T follicular helper cell (primary cell): Measurements from ENCODE around the gene SDK2.
"Not testable (repeated sequence)": the region's sequence is repeated elsewhere in the genome, so short reads cannot be mapped to it uniquely, and the experiment has no call there.

ENCODE experiments used
- DNase-seq: peaks from one replicate; pipeline ENCODE4 v3.0.0-alpha.2; 2020; ENCODE audit warnings: low read depth

Gene SDK2

DNA sequence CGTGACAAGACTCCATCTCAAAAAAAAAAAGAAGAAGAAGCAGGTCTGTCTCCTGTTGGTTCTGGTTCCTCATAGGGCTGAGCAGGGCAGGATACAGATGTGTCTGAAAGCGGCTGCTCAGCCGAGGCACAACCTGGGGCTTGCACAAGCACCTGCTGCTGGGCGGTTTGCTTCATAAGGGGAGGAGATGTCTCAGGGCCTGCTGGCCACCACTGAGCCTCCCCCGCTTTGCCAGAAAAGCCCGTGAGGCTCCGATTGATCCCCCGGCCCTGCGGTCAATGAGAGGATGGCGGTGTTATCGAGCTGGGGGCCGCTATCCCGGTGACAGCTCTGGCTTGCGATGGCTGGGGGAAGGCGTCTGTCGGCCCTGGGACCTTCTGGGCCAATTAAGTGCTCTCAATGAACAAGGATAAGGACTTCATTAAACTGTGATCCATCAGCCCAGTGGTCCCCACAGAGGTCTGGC lies 162.0 kb downstream of the SDK2 start:
- no peak for DNase-seq

DNA sequence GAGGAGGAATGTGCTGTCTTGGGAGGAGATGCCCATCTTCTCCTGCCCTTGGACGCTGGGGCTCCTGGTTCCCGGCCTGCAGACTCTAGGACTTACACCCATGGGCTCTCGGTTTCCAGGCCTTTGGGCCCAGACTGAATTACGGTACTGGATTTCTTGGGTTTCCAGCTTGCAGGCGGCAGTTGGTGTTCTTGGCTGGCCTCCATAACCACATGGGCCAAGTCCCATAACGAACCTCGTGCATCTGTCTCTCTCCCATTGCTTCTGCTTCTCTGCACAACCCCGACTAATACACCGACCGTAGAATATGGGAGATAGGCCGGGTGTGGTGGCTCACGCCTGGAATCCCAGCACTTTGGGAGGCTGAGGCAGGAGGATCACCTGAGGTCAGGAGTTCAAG lies 162.6 kb downstream of the SDK2 start:
- DNase-seq = no peak

DNA sequence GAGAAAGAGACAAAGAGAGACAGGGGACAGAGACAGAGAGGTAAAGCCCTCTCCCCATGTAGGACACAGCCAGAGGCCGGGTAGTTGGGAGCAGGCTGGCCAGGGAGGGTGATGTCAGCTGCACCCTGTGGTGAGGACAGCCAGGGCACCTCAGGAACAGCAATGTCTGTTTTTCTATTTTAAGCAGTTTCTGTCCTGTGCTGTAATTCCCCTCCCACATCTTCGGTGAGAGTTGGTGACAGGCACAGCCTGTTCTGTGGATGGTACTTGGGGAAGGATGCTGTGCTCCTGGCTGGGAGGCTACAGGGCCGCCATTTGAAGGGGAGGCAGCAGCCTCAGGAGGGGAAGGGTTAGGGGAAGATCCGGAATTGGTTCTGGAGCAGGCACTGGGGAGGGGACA lies 163.5 kb downstream of the SDK2 start:
- no peak for DNase-seq

DNA sequence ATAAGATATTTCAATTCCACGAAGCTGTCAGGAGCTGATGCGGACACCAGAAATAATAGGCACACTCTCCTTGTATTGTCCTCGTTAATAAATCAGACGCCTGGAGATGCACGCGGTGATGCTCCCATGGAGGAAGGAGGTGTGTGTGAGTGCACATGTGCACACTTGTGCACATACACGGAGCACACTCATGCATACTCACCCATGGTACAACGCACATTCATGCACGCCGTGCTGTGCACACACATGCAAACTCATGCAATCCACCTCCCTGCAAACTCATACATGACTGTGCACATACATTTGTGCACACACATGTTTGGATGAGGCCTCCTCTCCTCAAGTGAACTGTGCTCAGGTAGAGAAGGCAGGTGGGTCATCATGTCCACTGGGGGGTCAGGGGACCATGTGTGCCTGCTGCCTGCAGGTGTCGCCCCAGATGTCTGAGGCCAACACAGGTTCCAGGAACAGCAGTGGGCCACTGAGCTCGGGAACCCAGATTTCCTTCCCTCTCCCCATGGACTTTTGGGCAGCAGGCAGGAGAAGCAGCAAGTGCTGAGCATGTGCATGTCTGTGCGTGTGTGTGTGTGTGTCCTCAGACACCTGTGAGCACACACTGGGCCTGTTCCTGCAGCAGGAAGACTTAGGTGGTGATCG lies 165.3 kb downstream of the SDK2 start:
- no peak for DNase-seq

DNA sequence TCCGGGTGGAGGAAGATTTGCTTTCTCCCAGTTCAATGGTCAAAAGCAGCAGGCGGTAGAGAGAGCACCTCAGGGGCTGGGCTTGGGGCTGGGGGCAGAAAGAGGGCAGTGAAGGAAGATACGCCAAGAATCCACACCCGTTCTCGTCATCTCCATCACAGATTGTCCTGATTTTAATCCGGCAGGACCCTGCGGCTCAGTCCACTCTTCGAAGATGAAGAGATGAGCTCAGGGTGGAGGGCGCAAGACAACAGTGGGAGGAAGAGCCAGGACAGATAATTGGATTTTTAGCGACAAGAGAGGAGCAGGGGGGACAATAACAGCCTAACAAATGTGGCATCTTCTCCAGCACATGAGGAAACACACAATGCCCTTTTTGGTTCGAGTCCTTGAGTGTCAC lies 165.9 kb downstream of the SDK2 start:
- no peak for DNase-seq

DNA sequence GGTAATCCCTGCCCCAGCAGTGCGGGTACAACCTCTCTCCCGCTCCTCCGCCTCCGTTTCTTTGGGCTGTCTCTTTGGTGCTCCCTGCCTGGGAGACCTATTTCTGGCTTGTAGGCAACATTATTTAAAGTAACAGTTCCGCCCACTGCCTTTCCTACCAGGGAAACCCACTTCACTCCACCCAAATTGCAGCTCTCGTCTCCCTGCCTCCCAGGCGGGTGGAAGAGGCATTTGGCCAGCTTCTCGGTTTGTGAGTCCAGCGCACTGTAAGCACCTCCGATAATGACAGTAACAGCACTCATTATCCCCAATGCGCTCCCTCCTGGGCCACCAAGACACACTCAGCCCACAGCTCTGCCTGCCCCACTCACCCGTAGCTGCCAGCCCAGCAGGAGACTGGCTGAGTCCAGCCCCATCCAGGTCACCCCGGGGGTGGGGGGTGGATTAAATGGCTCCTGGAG lies 167.3 kb downstream of the SDK2 start:
- no peak for DNase-seq

DNA sequence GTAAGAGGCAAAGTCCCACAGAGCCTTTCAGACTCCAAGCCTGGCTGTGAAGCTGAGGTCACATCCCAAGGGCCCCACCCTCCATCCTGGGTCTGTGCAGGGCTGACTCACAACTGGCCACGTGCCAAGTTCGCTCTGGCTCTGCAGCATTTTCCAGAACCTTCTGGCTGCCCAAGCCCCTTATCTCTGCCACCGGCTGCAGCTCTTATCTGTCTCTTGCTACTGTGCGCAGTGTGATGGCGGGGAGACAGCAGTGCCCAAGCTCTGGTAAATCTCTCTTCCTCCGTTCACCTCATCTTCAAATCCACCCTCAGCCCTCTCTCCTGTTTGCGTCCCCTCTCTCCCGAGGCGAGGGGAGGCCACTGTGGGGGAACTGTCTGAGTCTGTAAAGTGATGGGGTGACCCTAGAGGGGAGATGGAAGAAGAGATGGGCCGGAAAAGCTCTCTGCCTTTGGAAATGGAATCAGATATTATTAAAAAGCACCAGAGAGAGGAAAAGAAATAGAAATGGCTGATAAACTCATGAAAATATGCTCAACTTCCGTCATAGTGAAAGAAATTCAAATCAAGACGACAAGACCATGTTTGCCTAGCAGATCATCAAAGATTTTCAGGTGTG lies 169.8 kb downstream of the SDK2 start:
- DNase-seq = no peak

DNA sequence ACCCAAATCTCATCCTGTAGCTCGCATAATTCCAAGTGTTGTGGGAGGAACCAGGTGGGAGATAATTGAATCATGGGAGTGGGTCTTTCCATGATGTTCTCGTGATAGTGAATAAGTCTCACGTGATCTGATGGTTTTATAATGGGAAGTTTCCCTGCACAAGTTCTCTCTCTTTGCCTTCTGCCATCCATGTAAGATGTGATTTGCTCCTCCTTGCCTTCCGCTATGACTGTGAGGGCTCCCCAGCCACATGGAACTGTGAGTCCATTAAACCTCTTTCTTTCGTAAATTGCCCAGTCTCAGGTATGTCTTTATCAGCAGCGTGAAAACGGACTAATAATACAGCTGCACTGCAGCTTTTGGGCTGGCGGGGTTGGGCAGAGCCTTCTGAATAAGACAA lies 171.5 kb downstream of the SDK2 start:
- DNase-seq = not testable (repeated sequence)

DNA sequence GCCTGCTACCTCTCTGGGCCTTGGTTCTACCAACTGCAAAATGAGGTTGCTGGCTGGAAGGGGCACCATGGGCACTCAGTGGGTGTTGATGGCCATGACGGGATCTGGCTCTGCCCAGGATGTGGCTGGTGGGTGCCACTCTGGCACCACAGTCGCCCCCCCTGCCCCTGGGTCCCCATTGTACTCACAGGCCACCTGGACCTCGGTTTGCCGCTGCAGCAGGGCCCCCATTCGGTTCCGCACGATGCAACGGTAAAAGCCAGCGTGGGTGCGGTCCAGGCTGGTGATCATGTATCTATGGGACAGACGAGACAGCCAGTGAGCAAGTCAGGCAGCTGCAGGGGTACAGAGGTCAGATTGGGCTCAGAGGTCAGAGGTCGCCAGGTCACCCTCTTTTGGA lies 172.3 kb downstream of the SDK2 start:
- DNase-seq = no peak

DNA sequence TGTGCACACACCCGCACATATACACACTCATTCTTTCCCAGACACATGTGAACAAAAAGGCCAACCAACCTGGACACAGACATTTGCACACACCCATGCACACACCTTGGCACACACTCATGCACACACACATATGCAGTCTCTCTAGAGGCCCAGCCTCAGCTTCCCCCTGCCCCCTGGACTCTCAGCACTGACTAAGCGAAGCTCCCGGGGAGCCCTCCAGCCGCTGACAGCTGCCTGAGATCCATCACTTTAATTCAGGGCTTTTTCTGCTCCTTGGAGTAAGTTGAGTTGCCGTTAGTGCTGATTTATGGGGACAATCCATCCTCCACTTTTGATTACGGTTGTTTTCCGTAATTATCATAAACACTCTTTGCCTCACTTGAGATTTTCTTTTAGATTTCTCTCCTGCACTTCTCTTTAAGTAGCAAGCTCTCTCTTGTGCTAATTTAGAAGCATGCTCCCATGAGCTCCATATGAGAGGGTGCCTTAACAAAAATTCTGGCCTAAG lies 173.9 kb downstream of the SDK2 start:
- no peak for DNase-seq

DNA sequence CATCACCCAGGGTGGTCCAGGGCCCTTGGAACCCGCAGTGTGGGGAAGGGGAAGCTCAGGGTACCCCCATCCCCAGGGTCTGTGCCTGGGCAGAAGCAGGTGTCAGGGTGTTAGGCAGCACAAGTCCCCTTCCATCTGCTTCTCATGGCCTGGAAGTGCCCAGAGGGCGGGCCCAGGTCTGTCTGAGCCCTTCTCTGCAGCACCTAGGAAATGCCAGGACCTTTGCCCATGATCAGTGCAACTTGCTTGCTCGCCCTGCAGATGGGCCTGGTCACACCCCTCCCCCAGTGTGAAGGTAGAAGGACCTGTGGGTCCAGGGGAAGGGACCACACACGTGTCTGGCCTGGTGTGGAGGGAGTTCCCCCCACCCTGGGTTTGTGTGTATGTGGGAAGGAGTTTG lies 174.9 kb downstream of the SDK2 start:
- DNase-seq = no peak

DNA sequence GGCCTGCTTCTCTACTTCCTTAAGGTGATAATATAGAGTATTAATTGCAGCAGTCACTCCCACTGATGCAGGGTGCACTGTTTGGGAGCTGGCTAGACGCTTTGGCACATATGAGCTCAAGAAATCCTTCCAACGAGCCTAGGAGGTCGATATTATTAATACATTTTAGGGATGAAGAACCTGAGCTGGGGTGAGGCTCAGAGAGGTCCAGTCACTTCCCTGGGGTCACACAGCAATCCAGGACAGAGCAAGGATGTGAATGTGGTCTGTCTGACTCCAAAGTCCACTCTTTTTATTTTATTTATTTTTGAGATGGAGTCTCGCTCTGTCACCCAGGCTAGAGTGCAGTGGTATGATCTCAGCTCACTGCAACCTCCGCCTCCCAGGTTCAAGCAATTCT lies 176.0 kb downstream of the SDK2 start:
- no peak for DNase-seq

DNA sequence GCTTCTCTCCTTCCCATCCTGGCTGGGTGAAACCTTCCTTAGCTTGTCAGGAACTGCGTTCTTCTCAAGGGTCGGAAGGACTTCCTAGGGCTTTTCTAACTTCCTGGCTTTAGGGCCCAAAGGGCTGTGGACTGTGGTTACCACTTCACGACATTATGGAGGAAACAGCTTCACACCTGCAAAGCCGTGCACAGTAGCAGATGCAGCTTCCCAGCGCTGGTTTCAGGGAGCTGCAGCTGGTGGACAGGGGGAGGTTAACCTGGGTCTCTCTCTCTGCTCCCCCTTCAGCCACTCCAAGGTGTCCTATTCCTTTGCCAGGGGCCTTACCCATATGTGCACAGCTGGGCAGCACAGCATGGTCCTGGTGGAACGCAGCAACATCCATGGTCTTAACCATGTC lies 176.6 kb downstream of the SDK2 start:
- no peak for DNase-seq

DNA sequence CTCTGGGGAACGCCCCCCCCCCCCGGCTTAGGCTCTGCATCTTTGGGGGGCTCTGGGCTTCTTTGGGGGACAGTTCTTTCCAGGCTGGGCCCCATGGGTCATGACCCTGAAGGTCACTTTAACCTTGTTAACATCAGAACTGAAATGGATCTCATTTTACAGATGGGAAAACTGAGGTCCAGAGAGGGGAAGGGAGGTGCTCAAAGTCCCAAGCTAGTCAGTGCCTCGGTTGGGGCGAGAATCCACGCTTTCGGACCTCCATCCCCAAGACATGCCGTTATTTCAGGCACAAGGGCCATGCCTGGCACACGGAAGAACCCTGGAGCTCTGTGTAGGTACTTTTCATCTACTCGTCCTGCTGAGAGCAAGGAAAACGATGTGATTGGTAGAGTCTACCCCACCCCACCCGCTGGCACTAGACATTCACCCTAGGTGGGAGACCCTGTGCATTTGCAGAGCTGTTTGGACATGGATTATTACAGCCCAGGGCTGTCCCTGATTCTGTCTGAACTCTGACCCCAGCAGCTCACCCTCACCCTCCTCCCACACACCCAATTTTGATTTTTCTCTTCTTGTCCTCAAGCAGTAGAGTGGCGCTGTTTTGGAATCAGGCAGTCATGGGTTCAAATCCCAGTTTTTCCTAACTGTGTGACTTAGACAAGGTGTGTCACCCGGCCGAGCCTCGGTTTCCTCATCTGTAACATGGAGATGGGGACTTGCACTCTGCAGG lies 177.4 kb downstream of the SDK2 start:
- no peak for DNase-seq

DNA sequence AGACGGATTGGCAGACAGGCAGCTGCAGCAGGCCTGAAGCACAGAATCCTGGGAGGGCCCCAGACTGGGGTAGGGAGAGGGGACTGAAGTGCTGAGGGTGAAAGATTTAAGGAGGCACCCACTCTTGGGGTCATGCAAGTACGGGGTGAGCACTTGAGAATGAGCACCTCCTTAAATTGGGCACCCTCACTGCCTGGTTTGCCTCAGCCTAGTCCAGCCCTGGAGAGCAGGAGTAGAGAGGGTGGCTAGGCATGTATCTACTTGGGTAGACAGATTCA lies 178.4 kb downstream of the SDK2 start:
- no peak for DNase-seq

DNA sequence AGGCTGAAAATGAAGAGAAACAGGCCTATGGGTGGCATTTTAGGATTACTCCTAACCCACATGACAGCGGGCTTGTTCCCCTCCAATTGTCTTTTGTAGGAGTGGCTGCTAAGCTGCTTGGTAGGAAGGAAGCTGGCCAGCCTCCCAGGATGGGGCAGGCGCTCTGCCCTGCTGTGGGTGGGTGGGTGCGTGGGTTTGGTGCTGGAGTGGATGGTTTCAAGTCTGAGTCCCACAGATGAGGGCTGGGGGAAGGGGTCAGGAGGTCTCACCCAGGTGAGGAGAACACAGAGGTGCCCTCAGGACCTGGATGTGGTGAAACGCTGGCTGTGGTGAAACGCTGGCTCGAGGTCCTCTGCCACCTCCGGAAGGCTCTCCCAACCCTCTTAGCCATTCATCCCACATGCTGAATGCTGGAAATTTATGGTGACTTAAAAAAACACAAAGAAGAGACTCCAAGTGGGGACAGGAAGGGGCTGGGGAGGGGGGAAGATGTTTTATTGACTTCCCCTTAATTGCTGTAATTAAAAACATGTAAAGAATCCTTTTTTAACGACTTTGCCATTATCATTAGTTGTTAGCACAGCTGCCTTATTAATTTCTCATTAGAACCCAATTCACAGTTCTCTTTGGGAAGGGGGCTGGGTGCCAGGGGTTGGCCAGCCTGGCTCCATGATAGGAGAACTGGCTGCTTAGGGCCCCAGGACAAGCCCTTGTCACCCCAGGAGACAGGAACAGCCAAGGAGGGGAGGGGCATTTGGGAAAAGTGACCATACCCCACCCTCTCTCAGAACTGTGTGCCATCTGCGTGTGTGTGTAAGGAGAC lies 178.9 kb downstream of the SDK2 start:
- DNase-seq = no peak

DNA sequence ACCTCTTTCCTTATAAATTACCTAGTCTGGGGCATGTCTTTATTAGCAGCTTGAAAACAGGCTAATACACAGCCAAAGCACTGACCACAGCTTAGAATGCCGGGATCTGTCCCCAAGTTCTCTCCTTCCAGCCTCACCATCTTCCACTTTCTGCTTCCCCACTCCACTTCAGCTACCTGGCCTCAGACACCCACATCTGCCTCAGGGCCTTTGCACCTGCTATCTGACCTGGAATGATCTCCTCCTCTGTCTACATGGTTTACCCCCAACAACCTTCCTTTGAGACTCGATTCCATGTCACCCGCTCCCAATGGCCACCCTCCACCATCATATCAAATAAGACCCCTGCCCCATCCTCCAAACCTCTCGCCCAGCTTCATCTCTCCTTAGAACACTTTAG lies 179.8 kb downstream of the SDK2 start:
- no peak for DNase-seq

DNA sequence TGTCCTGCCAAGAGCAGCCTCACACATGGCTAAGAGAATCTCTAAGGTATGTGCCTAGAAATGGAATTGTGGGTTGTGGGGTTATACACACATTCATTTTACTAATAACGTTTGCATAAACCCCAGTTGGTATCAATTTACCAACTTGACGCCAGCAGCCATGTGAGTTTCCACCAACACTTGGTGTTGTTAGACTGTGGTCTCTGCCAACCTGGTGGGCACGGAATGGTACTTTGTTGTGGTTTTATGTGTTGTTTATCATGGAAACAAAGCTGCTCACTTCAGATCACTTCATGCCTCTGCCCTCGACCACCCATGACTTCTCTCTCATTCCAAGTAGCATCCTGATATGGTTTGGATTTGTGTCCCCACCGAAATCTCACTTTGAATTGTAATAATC lies 180.4 kb downstream of the SDK2 start:
- no peak for DNase-seq

DNA sequence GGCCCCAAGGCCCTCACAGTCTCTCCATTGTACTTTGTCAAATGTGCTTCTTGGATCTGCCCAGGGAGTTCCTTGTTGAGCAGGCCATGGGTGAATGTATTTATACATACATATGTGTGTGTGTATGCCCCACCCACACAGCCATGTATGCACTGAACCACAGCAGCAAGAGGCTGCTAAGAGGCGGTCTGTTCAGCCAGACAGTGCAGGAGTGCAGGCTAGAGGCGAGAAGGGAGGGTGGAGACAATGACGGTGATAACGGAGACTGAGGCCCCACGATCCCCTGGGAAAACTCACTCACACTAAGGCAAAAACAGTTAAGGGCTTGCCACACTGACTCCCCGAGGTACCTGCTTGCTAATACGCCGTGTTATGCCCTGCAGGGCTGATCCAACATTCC lies 181.4 kb downstream of the SDK2 start:
- DNase-seq = no peak

DNA sequence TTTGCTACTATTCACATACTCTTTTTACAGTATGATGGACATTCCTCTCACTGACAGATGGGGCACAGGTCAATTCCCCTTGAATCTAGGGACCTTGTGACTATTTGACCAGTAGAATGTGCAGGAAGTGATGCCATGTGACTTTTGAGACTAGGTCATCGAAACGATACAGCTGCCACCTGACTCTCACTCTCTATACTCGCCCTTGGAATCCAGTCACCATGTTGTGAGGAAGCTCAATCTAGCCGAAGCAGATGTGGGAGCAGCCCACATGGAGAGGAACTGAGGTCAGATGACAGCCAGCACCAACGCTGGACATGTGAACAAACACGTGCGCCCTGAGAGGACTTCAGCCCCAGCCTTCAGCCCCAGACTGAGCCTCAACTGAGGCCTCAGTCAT lies 184.3 kb downstream of the SDK2 start:
- DNase-seq = no peak

DNA sequence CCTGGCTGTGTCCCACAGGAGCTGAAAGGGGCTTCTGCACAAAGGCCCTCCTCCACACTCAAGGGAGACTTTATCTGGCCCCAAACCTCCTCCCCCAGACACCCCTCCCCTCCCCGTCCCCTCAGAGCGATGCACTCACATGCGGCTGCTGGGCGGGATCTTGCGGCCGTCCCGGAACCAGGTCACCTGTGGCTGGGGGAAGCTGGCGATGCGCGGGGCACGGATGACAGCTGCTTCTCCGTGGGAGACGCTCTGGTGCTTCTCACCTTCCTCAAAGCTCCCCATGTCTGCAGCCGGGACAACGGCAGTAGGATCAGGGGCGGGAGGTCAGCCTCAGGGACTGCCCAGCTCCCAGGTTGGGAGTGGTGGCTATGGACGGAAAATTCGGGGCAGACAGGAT lies 188.5 kb downstream of the SDK2 start:
- DNase-seq = no peak

DNA sequence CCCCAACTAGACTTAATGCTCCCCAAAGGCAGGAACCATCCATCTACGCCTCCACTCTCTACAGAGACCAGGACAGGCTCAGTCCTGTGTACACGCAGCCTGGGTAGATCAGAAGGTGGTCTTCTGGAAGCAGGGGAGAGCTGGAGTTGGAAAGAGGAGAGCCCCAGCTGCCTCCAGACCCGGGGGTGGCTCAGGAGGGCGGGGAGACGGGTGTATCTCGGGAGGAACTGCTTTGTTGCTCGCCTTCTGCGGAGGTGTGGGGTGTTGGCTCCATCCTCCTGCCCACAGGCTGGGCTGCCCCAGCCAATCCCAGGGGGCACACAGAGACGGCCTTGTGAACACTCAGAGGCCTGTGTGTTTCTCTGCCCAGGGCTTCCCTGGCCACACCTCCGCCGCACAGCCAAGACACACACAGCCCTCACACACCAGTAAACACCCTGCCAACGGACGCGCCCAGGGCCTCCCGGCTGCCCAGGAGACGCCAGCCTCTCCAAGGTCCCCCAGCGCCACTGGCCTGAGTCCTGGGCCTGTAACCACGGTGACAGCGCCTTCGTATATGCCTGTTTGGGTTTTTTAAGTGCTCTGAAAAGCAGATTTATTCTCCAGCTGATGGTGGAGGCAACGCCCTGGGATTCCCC lies 189.1 kb downstream of the SDK2 start:
- DNase-seq = no peak
